Measurements from ENCODE around the gene MYH14.

DNA sequence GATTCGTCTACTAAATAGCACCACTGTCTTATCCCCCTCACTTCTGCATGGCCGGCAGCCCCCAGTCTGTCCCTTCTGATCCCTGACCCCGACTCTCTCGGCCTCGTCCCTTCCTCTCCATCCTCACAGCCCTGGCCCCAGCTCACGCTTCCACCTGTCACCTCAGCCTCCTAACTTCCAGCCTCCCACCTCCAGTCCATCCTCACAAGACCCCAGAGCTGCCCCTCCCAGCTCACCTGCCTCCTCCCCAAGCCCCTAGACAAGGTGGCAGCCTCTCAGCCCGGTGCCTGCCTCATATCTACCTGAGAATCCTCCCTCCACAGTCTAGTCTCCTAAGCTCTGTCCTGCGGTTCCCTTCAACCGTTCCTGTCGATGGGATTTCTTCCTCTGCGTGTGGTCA is 115.7 kb downstream of the MYH14 start:
- no peak for TF ChIP-seq CTCF (conservative IDR thresholded peaks at IDR 0.05)
- no peak for TF ChIP-seq ZFX (IDR thresholded peaks at IDR 0.05)
